Measurements from ENCODE around the gene GDI1. TPM values are rescaled to one million over a fixed set of nuclear protein-coding genes. Genes with fewer than 3 reads are reported as not detected.

The GDI1 gene
- polyA plus RNA-seq, 2 of the 4 experiments (the other 2 are of a cell fraction) = 124 to 128 TPM

DNA sequence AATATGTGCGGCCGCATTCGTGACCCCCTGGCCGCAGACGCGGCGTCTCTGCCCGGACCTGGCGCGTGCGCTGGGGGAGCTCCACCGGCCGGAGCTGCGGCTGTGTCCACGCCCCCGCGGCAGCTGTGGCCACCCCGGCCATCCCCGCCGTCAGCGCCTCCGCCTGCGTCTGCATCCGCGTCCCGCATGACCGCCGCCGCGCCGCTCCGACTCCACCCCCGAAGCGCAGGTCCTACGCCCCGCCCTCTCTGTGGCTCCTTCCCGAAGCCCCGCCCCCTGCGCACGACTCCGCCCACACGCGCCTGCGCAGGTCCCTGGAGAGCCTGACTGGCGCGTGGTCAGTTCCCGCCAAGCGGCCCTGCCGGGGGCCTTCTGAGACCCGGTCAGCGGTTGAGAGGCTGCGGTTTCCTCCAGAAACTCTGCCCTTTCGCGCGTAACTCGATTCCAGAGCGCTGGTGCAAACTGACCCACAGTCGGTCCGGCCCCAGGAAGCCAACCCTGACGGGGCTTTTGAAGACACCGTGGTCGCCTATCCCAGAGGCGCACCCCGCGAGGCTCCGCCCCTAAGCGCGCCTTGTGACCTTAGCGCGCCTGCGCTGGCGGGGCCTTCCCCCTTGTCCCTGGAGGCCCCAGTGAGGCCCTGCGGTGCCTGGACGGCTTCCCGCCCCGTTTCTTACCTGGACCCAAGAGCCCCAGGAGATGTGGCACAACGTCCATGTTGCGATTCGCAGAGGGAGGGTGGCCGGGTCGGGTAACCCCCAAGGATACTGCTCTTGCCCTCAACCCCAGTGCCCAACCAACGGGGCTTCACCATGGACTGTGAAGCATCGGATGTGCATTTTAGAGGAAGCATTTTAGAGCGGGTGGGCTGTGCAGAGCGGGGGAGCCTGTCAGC lies 42.0 kb downstream of the GDI1 start, which contains the start of gene LAGE3:
LAGE3 (minus strand) TSS at position 554 of the 895 bp plus-strand sequence; CDS start at position 188, 366 bp downstream.
- WGBS (ENCODE audit: missing lambda C conversion rate) = 47% methylated on average over 8 of the region's 85 CpGs
- H3K4me3 ChIP-seq = peak within 1 kb of the TSS; percentile 83
- ChIA-PET POLR2A (interaction anchor here (0.5 to 1.3 kb wide), 4 partner anchors 11 to 762 kb away, joined by 3 to 8 read pairs (median 4); partner anchors contain the start of gene SLC10A3), CTCF (interaction anchor here (1.8 kb wide), 1 partner anchor 11 kb away, joined by 6 read pairs; the partner anchor contains the start of gene SLC10A3)
- H3K4me2 ChIP-seq = peak within 1 kb of the TSS; percentile 97
- peak within 1 kb of the TSS; percentile 71 to 91 for H3K27ac ChIP-seq
- peak; percentile 88 to 93 for ATAC-seq
- H3K4me1 ChIP-seq = peaks cover 5% of the 10 kb centered on the region; the same call in 1 of the 3 replicates
- peak; percentile 83 to 94 for DNase-seq (ENCODE audit: low read depth in 1 of 2, low spot score in 1 of 2)
- H3K9me3 ChIP-seq = no peaks in the 10 kb centered on the region
- FAIRE-seq = peak; percentile 43
- TF ChIP-seq FOSB (CRISPR knock-in tag; IDR thresholded peaks at IDR 0.05) (no peak), HEYL (CRISPR knock-in tag; IDR thresholded peaks at IDR 0.05) (no peak; the same call in 1 of the 2 replicates), TFCP2L1 (CRISPR knock-in tag; IDR thresholded peaks at IDR 0.05) (peak; percentile 66; the same call in 1 of the 2 replicates), EHF (CRISPR knock-in tag; IDR thresholded peaks at IDR 0.05) (0 out of 2 replicates have a peak, but pooled peaks have one; percentile 55), E2F6 (IDR thresholded peaks at IDR 0.05; ENCODE audit: borderline replicate concordance, low read depth) (peak; percentile 100), TP53 (CRISPR knock-in tag; IDR thresholded peaks at IDR 0.05) (0 out of 2 replicates have a peak, but pooled peaks have one; percentile 73), FOSL2 (IDR thresholded peaks at IDR 0.05) (no peak), FOSL2 (CRISPR knock-in tag; IDR thresholded peaks at IDR 0.05) (no peak), HOXB5 (CRISPR knock-in tag; IDR thresholded peaks at IDR 0.05) (peak; percentile 83), RAD21 (conservative IDR thresholded peaks at IDR 0.05 in 1 of 2, IDR thresholded peaks at IDR 0.05 in 1 of 2) (no peak), HOXB13 (CRISPR knock-in tag; IDR thresholded peaks at IDR 0.05; ENCODE audit: low read depth) (peak; percentile 83; the same call in 1 of the 2 replicates), RNF2 (IDR thresholded peaks at IDR 0.05; ENCODE audit: borderline replicate concordance, low read depth) (0 out of 2 replicates have a peak, but pooled peaks have one; percentile 64), MAX (IDR thresholded peaks at IDR 0.05) (peak; percentile 100), RARB (CRISPR knock-in tag; IDR thresholded peaks at IDR 0.05) (no peak), POLR2A (IDR thresholded peaks at IDR 0.05; ENCODE audit: low read length) (peak; percentile 66), BCL3 (IDR thresholded peaks at IDR 0.05) (no peak), JUN (IDR thresholded peaks at IDR 0.05) (peak in 1 of 2 experiments; percentile 73; a peak in 4 of 5 replicates), CHD4 (IDR thresholded peaks at IDR 0.05; ENCODE audit: borderline replicate concordance) (no peak), CEBPB (IDR thresholded peaks at IDR 0.05) (no peak), ESRRA (IDR thresholded peaks at IDR 0.05; ENCODE audit: borderline replicate concordance, low read length) (no peak), HDAC2 (IDR thresholded peaks at IDR 0.05) (no peak), CBX8 (IDR thresholded peaks at IDR 0.05) (no peak), HOXA7 (CRISPR knock-in tag; IDR thresholded peaks at IDR 0.05) (no peak), NFE2L2 (conservative IDR thresholded peaks at IDR 0.05; ENCODE audit: low read length) (no peak), NPAS2 (CRISPR knock-in tag; IDR thresholded peaks at IDR 0.05; ENCODE audit: borderline replicate concordance) (no peak), MAFK (IDR thresholded peaks at IDR 0.05; ENCODE audit: partially characterized antibody) (no peak), PHF8 (IDR thresholded peaks at IDR 0.05; ENCODE audit: borderline replicate concordance, low read depth) (0 out of 2 replicates have a peak, but pooled peaks have one; percentile 36), CTCF (IDR thresholded peaks at IDR 0.05) (no peak), SMC3 (IDR thresholded peaks at IDR 0.05) (no peak), MYC (IDR thresholded peaks at IDR 0.05; ENCODE audit: borderline replicate concordance, low read length) (peak; percentile 73; the same call in 1 of the 2 replicates)
- TF ChIP-seq, protein P1, sequence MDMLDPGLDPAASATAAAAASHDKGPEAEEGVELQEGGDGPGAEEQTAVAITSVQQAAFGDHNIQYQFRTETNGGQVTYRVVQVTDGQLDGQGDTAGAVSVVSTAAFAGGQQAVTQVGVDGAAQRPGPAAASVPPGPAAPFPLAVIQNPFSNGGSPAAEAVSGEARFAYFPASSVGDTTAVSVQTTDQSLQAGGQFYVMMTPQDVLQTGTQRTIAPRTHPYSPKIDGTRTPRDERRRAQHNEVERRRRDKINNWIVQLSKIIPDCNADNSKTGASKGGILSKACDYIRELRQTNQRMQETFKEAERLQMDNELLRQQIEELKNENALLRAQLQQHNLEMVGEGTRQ (IDR thresholded peaks at IDR 0.05) = peak; percentile 48
- TF ChIP-seq, protein P2, sequence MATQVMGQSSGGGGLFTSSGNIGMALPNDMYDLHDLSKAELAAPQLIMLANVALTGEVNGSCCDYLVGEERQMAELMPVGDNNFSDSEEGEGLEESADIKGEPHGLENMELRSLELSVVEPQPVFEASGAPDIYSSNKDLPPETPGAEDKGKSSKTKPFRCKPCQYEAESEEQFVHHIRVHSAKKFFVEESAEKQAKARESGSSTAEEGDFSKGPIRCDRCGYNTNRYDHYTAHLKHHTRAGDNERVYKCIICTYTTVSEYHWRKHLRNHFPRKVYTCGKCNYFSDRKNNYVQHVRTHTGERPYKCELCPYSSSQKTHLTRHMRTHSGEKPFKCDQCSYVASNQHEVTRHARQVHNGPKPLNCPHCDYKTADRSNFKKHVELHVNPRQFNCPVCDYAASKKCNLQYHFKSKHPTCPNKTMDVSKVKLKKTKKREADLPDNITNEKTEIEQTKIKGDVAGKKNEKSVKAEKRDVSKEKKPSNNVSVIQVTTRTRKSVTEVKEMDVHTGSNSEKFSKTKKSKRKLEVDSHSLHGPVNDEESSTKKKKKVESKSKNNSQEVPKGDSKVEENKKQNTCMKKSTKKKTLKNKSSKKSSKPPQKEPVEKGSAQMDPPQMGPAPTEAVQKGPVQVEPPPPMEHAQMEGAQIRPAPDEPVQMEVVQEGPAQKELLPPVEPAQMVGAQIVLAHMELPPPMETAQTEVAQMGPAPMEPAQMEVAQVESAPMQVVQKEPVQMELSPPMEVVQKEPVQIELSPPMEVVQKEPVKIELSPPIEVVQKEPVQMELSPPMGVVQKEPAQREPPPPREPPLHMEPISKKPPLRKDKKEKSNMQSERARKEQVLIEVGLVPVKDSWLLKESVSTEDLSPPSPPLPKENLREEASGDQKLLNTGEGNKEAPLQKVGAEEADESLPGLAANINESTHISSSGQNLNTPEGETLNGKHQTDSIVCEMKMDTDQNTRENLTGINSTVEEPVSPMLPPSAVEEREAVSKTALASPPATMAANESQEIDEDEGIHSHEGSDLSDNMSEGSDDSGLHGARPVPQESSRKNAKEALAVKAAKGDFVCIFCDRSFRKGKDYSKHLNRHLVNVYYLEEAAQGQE (IDR thresholded peaks at IDR 0.05) = no peak
